ENCODE measurements around the gene CXCR6. TPM values are rescaled to one million over a fixed set of nuclear protein-coding genes. Genes with fewer than 3 reads are reported as not detected.
A peak's percentile ranks its signal among the peaks of the same experiment; 100 is the strongest.

The CXCR6 gene
- total RNA-seq, 4 donors from 2014 or later, result 0.44 to 1.6 (median 0.72) TPM; not detected in 1

- WGBS, 2 donors, result 95 to 96% methylated on average over 2 of the region's 2 CpGs
- intact Hi-C loops (cut with DNase I; ENCODE audit: low total_unique reads), result no loop called here
- no peak overlapping the region for H3K4me3 ChIP-seq (ENCODE audit: low read depth, poor library complexity, severe bottlenecking)
- TF ChIP-seq CTCF (IDR thresholded peaks at IDR 0.05) (no peak), POLR2A (IDR thresholded peaks at IDR 0.05) (no peak)
- DNase-seq (ENCODE audit: low spot score in 2 of 2), result peak in 1 of 2 donors; percentile 48
Measured at GRCh38 chr3:45960289-45960688, 17.0 kb downstream of the CXCR6 start.

- intact Hi-C loops (cut with DNase I; ENCODE audit: low total_unique reads), result no loop called here
- peak in 1 of 2 donors; percentile 17 for DNase-seq (ENCODE audit: low spot score in 2 of 2)
- 75 to 87% methylated on average over 5 of the region's 5 CpGs for WGBS, 2 donors
- no peak for TF ChIP-seq CTCF (IDR thresholded peaks at IDR 0.05)
- TF ChIP-seq POLR2A (IDR thresholded peaks at IDR 0.05), result no peak
- no peak overlapping the region for H3K4me3 ChIP-seq (ENCODE audit: low read depth, poor library complexity, severe bottlenecking)
Measured at GRCh38 chr3:45962033-45962432, 18.8 kb downstream of the CXCR6 start.

- H3K4me3 ChIP-seq (ENCODE audit: low read depth, poor library complexity, severe bottlenecking), result no peak overlapping the region
- DNase-seq (ENCODE audit: low spot score in 2 of 2), result peak in 1 of 2 donors; percentile 50
- no peak for TF ChIP-seq POLR2A (IDR thresholded peaks at IDR 0.05)
- no peak for TF ChIP-seq CTCF (IDR thresholded peaks at IDR 0.05)
- intact Hi-C loops (cut with DNase I; ENCODE audit: low total_unique reads), result no loop called here
- 80 to 83% methylated on average over 8 of the region's 8 CpGs for WGBS, 2 donors
Measured at GRCh38 chr3:45964139-45964538, 20.9 kb downstream of the CXCR6 start.

- DNase-seq (ENCODE audit: low spot score in 2 of 2), result peak in 1 of 2 donors; percentile 31
- 82 to 86% methylated on average over 4 of the region's 4 CpGs for WGBS, 2 donors
- intact Hi-C loops (cut with DNase I; ENCODE audit: low total_unique reads), result no loop called here
- TF ChIP-seq POLR2A (IDR thresholded peaks at IDR 0.05) (no peak), CTCF (IDR thresholded peaks at IDR 0.05) (no peak)
- no peak overlapping the region for H3K4me3 ChIP-seq (ENCODE audit: low read depth, poor library complexity, severe bottlenecking)
Measured at GRCh38 chr3:45965253-45965652, 22.0 kb downstream of the CXCR6 start.

- TF ChIP-seq CTCF (IDR thresholded peaks at IDR 0.05) (no peak), POLR2A (IDR thresholded peaks at IDR 0.05) (no peak)
- no peak overlapping the region for H3K4me3 ChIP-seq (ENCODE audit: low read depth, poor library complexity, severe bottlenecking)
- peak in 1 of 2 donors; percentile 71 for DNase-seq (ENCODE audit: low spot score in 2 of 2)
- WGBS, 2 donors, result 87 to 95% methylated on average over 4 of the region's 4 CpGs
- intact Hi-C loops (cut with DNase I; ENCODE audit: low total_unique reads), result no loop called here
Measured at GRCh38 chr3:45965653-45966052, 22.4 kb downstream of the CXCR6 start.

- WGBS, 2 donors, result 90 to 92% methylated on average over 17 of the region's 17 CpGs
Measured at GRCh38 chr3:45966371-45966791, 23.1 kb downstream of the CXCR6 start.

More at GRCh38 chr3:45966371-45966791, 23.1 kb downstream of the CXCR6 start:
- TF ChIP-seq CTCF (IDR thresholded peaks at IDR 0.05) (no peak), POLR2A (IDR thresholded peaks at IDR 0.05) (no peak)
- no peak overlapping the region for H3K4me3 ChIP-seq (ENCODE audit: low read depth, poor library complexity, severe bottlenecking)
- intact Hi-C loops (cut with DNase I; ENCODE audit: low total_unique reads), result no loop called here
- no peak for DNase-seq (ENCODE audit: low spot score in 2 of 2)

Measured in lower leg skin (tissue), 4 donors.